Measurements from ENCODE around the gene SMOC1.

Gene SMOC1

DNA sequence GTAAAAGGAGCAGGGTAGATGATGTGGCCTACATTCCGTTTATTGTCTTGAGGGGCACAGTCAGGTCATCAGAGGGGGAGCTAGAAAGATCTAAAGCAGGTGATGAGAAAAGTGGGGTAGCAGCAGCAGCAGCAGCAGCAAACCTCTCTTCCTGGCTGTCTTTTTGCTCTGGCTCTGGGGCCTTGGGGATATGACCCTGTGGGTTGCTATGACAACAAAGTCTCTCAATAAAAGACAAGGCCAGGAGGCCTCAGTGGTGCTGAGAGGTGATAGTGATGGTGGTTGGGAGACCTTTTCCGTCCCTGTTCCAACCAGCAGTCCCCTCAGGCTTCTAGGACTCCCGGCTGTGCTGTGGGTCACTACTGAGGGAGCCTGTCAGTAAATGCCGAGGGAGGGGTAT is 170.9 kb downstream of the SMOC1 start:
- no peak overlapping the region for H3K4me3 ChIP-seq (ENCODE audit: low read depth in 1 of 2, low read length in 1 of 2)
- no peaks in the 10 kb centered on the region for H3K9me3 ChIP-seq
- no peak overlapping the region for H3K27ac ChIP-seq
- no peaks in the 10 kb centered on the region for H3K27me3 ChIP-seq
- TF ChIP-seq, protein P1, sequence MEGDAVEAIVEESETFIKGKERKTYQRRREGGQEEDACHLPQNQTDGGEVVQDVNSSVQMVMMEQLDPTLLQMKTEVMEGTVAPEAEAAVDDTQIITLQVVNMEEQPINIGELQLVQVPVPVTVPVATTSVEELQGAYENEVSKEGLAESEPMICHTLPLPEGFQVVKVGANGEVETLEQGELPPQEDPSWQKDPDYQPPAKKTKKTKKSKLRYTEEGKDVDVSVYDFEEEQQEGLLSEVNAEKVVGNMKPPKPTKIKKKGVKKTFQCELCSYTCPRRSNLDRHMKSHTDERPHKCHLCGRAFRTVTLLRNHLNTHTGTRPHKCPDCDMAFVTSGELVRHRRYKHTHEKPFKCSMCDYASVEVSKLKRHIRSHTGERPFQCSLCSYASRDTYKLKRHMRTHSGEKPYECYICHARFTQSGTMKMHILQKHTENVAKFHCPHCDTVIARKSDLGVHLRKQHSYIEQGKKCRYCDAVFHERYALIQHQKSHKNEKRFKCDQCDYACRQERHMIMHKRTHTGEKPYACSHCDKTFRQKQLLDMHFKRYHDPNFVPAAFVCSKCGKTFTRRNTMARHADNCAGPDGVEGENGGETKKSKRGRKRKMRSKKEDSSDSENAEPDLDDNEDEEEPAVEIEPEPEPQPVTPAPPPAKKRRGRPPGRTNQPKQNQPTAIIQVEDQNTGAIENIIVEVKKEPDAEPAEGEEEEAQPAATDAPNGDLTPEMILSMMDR (IDR thresholded peaks at IDR 0.05), result no peak
- no peaks in the 10 kb centered on the region for H3K36me3 ChIP-seq
- H3K4me1 ChIP-seq (ENCODE audit: control insufficient read depth in 1 of 2, insufficient read depth in 1 of 2, low read depth in 1 of 2, low read length in 1 of 2), result no peaks in the 10 kb centered on the region

GRCh38 chr14:70052990-70053389 is 173.8 kb downstream of the SMOC1 start:
- Histone ChIP-seq H3K36me3 (no peaks in the 10 kb centered on the region), H3K27me3 (no peaks in the 10 kb centered on the region), H3K9me3 (no peaks in the 10 kb centered on the region), H3K4me1 (ENCODE audit: control insufficient read depth in 1 of 2, insufficient read depth in 1 of 2, low read depth in 1 of 2, low read length in 1 of 2) (no peaks in the 10 kb centered on the region), H3K27ac (no peak overlapping the region), H3K4me3 (ENCODE audit: low read depth in 1 of 2, low read length in 1 of 2) (no peak overlapping the region)
- TF ChIP-seq, protein P1 (IDR thresholded peaks at IDR 0.05), result no peak

GRCh38 chr14:70057519-70058136 is 178.4 kb downstream of the SMOC1 start:
- Histone ChIP-seq H3K27ac (no peak overlapping the region), H3K9me3 (no peaks in the 10 kb centered on the region), H3K36me3 (no peaks in the 10 kb centered on the region), H3K27me3 (no peaks in the 10 kb centered on the region), H3K4me3 (ENCODE audit: low read depth in 1 of 2, low read length in 1 of 2) (no peak overlapping the region), H3K4me1 (ENCODE audit: control insufficient read depth in 1 of 2, insufficient read depth in 1 of 2, low read depth in 1 of 2, low read length in 1 of 2) (no peaks in the 10 kb centered on the region)
- TF ChIP-seq, protein P1 (IDR thresholded peaks at IDR 0.05), result no peak

GRCh38 chr14:70059545-70059944 is 180.3 kb downstream of the SMOC1 start:
- no peaks in the 10 kb centered on the region for H3K9me3 ChIP-seq
- peaks cover 3% of the 10 kb centered on the region for H3K27me3 ChIP-seq
- no peaks in the 10 kb centered on the region for H3K4me1 ChIP-seq (ENCODE audit: control insufficient read depth in 1 of 2, insufficient read depth in 1 of 2, low read depth in 1 of 2, low read length in 1 of 2)
- no peak overlapping the region for H3K27ac ChIP-seq
- no peaks in the 10 kb centered on the region for H3K36me3 ChIP-seq
- no peak overlapping the region for H3K4me3 ChIP-seq (ENCODE audit: low read depth in 1 of 2, low read length in 1 of 2)
- TF ChIP-seq, protein P1 (IDR thresholded peaks at IDR 0.05), result no peak

DNA sequence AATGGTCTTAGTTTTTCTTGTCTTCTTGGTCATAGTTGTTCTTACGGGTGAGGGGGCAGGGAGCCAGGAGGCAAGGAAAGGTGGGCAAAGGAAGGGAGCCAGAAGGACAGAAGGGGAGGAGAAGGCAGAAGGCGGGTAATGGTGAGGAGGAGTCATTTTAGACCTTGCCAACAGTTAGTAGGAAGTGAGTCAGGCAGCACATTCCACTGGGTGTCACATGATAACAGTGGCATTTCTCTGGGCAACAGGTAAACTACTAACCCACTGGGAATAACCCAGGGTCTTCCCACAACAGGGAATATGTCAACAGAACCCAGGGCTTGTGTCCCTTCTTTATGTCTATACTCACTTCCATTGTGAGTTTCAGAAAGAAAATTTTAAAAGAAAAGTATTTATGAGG is 181.9 kb downstream of the SMOC1 start:
- H3K4me1 ChIP-seq (ENCODE audit: control insufficient read depth in 1 of 2, insufficient read depth in 1 of 2, low read depth in 1 of 2, low read length in 1 of 2), result no peaks in the 10 kb centered on the region
- H3K27me3 ChIP-seq, result peaks cover 3% of the 10 kb centered on the region
- no peaks in the 10 kb centered on the region for H3K9me3 ChIP-seq
- no peak overlapping the region for H3K4me3 ChIP-seq (ENCODE audit: low read depth in 1 of 2, low read length in 1 of 2)
- TF ChIP-seq, protein P1 (IDR thresholded peaks at IDR 0.05), result no peak
- H3K27ac ChIP-seq, result no peak overlapping the region
- no peaks in the 10 kb centered on the region for H3K36me3 ChIP-seq

Measured in neutrophil (primary cell).